K562 (cell line): Measurements from ENCODE around the gene DPF1. TPM values are rescaled to one million over a fixed set of nuclear protein-coding genes. Genes with fewer than 3 reads are reported as not detected.
A peak's percentile ranks its signal among the peaks of the same experiment; 100 is the strongest.

ENCODE experiments used
- ATAC-seq: fragments of 200-7000 bp; cut with Tn5 transposase; 3 replicates; pipeline ENCODE4 v1.9.1; 2020; ENCODE audit warnings: moderate library complexity
- BruUV-seq: library from RNA; stranded (reverse); fragments of 400-500 nt; replicated peaks from 2 replicates; lab custom pipeline; 2021; lab: Mats Ljungman, UMichigan
- CTCF ChIA-PET: fragments of 300-600 bp; formaldehyde crosslinking; extraction: SDS; loops from one replicate; lab custom pipeline; 2021; ENCODE audit warnings: low intra/inter-chr PET ratio; lab: Yijun Ruan, JAX
- POLR2A ChIA-PET: fragments of 300-600, 350-650 bp; sonication (Branson Sonifier 250); formaldehyde crosslinking; extraction: SDS; loops from one replicate; lab custom pipeline; 2021; ENCODE audit warnings: antibody characterized with exemption, inconsistent platforms; lab: Yijun Ruan, JAX
- DNase-seq, 4 experiments: peaks; one replicate each; pipeline versions ENCODE4 v3.0.0 to v3.0.0-alpha.2; 2011 to 2018; ENCODE audit warnings: low spot score in 3 of 4, mixed read lengths in 3 of 4; ENCODE audit errors: extremely low read depth in 1 of 4
- FAIRE-seq: peaks from 2 replicates; lab custom pipeline; 2011; peaks lifted over from hg19 to GRCh38; lab: Jason Lieb, UNC
- H2AFZ ChIP-seq: 2 replicates; pipeline ENCODE4 v1.6.0; 2011; ENCODE audit warnings: low read depth, low read length, control low read depth, inconsistent platforms
- H3K27ac ChIP-seq: fragments of 200-600 bp; 3 replicates; pipeline ENCODE4 v1.8.0; 2011; ENCODE audit warnings: low read depth, mild to moderate bottlenecking, control low read depth, inconsistent platforms, low read length, moderate library complexity, mixed read lengths; ENCODE audit errors: extremely low read depth
- H3K27me3 ChIP-seq, 2 experiments: fragments of 300-600 bp in 1 of 2; 2 replicates in 1 of 2; 3 replicates in 1 of 2; pipeline versions ENCODE4 v1.6.0 to v1.8.0; 2011; ENCODE audit warnings: inconsistent platforms in 2 of 2, low read length in 2 of 2, mild to moderate bottlenecking in 1 of 2, mixed read lengths in 1 of 2, moderate library complexity in 1 of 2; ENCODE audit not compliant: control insufficient read depth in 2 of 2, insufficient read depth in 2 of 2
- H3K36me3 ChIP-seq: fragments of 300-600 bp; 3 replicates; pipeline ENCODE4 v1.8.0; 2011; ENCODE audit warnings: mild to moderate bottlenecking, low read length, inconsistent platforms; ENCODE audit not compliant: control insufficient read depth, insufficient read depth
- H3K4me1 ChIP-seq, 2 experiments: fragments of 200-600 bp in 1 of 2; replicated peaks in 1 of 2; 2 replicates in 1 of 2; 3 replicates in 1 of 2; pipeline versions ENCODE4 v1.5.1 to v1.8.0; 2011; ENCODE audit warnings: inconsistent platforms in 2 of 2, low read length in 2 of 2, mild to moderate bottlenecking in 1 of 2, mixed read lengths in 1 of 2, moderate library complexity in 1 of 2; ENCODE audit not compliant: control insufficient read depth in 2 of 2, insufficient read depth in 2 of 2
- H3K4me2 ChIP-seq: 2 replicates; pipeline ENCODE4 v1.6.1; 2011; ENCODE audit warnings: low read length, control low read depth, inconsistent platforms, mixed read lengths; ENCODE audit not compliant: insufficient read depth
- H3K4me3 ChIP-seq: fragments of 200-600 bp; sonication (generic), shearing (Covaris generic); 2 replicates; pipeline ENCODE4 v1.5.1; 2016; ENCODE audit warnings: control low read depth, inconsistent platforms
- H3K79me2 ChIP-seq: fragments of 200-600 bp; 3 replicates; pipeline ENCODE4 v1.8.0; 2011; ENCODE audit warnings: low read length, inconsistent platforms; ENCODE audit not compliant: control insufficient read depth, insufficient read depth
- H3K9ac ChIP-seq, 2 experiments: 2 replicates each; pipeline versions ENCODE4 v1.6.0 to v1.6.1; 2011; ENCODE audit warnings: low read depth in 2 of 2, low read length in 2 of 2, control low read depth in 1 of 2, inconsistent platforms in 1 of 2, mild to moderate bottlenecking in 1 of 2, mixed read lengths in 1 of 2; ENCODE audit not compliant: insufficient read depth in 1 of 2
- H3K9me1 ChIP-seq: one replicate; pipeline ENCODE4 v1.6.0; 2011; ENCODE audit warnings: inconsistent platforms, mild to moderate bottlenecking, low read length, moderate library complexity; ENCODE audit not compliant: control insufficient read depth, insufficient read depth
- H3K9me3 ChIP-seq: replicated peaks from 2 replicates; pipeline ENCODE4 v1.5.1; 2011; ENCODE audit warnings: low read depth, low read length, inconsistent platforms; ENCODE audit not compliant: control insufficient read depth, insufficient read depth
- H4K20me1 ChIP-seq: replicated peaks from 2 replicates; pipeline ENCODE4 v1.6.1; 2011; ENCODE audit warnings: low read length, inconsistent platforms, mixed read lengths; ENCODE audit not compliant: control insufficient read depth, insufficient read depth
- EGR1 ChIP-seq: fragments of 450-650 bp; conservative IDR thresholded peaks from 2 replicates; pipeline ENCODE4 v1.6.1; 2017; ENCODE audit warnings: mild to moderate bottlenecking
- FOXJ2 ChIP-seq: fragments of 200-800 bp; sonication (Bioruptor generic); IDR thresholded peaks from 2 replicates; pipeline ENCODE4 v1.6.1; 2016; ENCODE audit warnings: missing genetic modification characterization, missing compliant biosample characterization
- FOXJ3 ChIP-seq: sonication (generic); formaldehyde crosslinking; IDR thresholded peaks from 2 replicates; pipeline ENCODE4 v1.4.0; 2020; ENCODE audit warnings: mild to moderate bottlenecking, missing genetic modification reagents
- MIER1 ChIP-seq: fragments of 450-650 bp; IDR thresholded peaks from 2 replicates; pipeline ENCODE4 v1.6.1; 2016; ENCODE audit warnings: antibody characterized with exemption, mild to moderate bottlenecking, low read depth
- PCBP2 ChIP-seq: fragments of 200-400 bp; formaldehyde crosslinking; IDR thresholded peaks from 2 replicates; pipeline ENCODE4 v1.6.1; 2018; ENCODE audit warnings: low read length, low read depth, mild to moderate bottlenecking, moderate library complexity; ENCODE audit not compliant: poor library complexity, severe bottlenecking
- RFX1 ChIP-seq: fragments of 450-650 bp; IDR thresholded peaks from 2 replicates; pipeline ENCODE4 v1.6.1; 2016; ENCODE audit warnings: mild to moderate bottlenecking, moderate library complexity
- TSC22D4 ChIP-seq: fragments of 450-650 bp; IDR thresholded peaks from 2 replicates; pipeline ENCODE4 v1.6.1; 2016; ENCODE audit warnings: missing genetic modification characterization, missing biosample characterization, control low read depth
- VEZF1 ChIP-seq: fragments of 200-800 bp; sonication (Bioruptor generic); IDR thresholded peaks from 2 replicates; pipeline ENCODE4 v1.6.1; 2017; ENCODE audit warnings: missing genetic modification characterization, missing compliant biosample characterization
- WGBS: fragments of 100-300 bp; shearing (Covaris generic); methylation state at CpG from one replicate; pipeline ENCODE4 v1.1.6; 2016; ENCODE audit warnings: low coverage, mixed read lengths; ENCODE audit not compliant: insufficient coverage; ENCODE audit errors: missing lambda C conversion rate; 5-methylcytosine and 5-hydroxymethylcytosine counted together
- in situ Hi-C: fragments of 300-500 bp; cut with MboI; formaldehyde crosslinking; loops from 4 replicates; pipeline ENCODE4 v1.15.0; 2018; ENCODE audit warnings: inconsistent platforms, mixed read lengths
- intact Hi-C: fragments of 100-400 bp; cut with micrococcal nuclease; formaldehyde crosslinking; loops from 2 replicates; pipeline ENCODE4 v1.14.2; 2022
- polyA plus RNA-seq, 8 experiments: library from polyadenylated mRNA; depleted of rRNA in 4 of 8; stranded (reverse) in 5 of 8; unstranded in 3 of 8; fragments of >200 nt; fragmentation: Nextera tagmentation in 2 of 8; fragmentation: Illumina TruSeq in 1 of 8; extraction: Ambion mirVana in 2 of 8; extraction: Trizol in 1 of 8; gene quantifications; 2 replicates each; pipeline versions ENCODE4 v1.2.1 to v1.2.3, GENCODE V29; 2011 to 2014; ENCODE audit warnings: inconsistent platforms in 1 of 8, missing spikeins in 1 of 8
- total RNA-seq, 7 experiments: library from RNA; depleted of rRNA in 6 of 7; stranded (reverse); fragments of >200 nt in 6 of 7; fragmentation: Illumina TruSeq in 2 of 7; extraction: Trizol in 2 of 7; gene quantifications; 2 replicates each; pipeline versions ENCODE4 v1.2.1 to v1.2.3, GENCODE V29; 2011 to 2021; ENCODE audit warnings: low replicate concordance in 1 of 7

The DPF1 gene
- total and polyA plus RNA-seq, 9 of the 15 experiments (the other 6 are each of a cell fraction or from before 2014, with no cell fraction given) = 0.10 to 5.7 (median 3.1) TPM

- FAIRE-seq (peak; percentile 35), ATAC-seq (peak; percentile 68), DNase-seq (peak; percentile 51 to 76 (median 66))
- H3K4me1 ChIP-seq = peaks cover 9 to 42% of the 10 kb centered on the region in 2 experiments; a peak in 4 of 5 replicates
- BruUV-seq = no TSS peak
- no peaks in the 10 kb centered on the region for H3K9me1 ChIP-seq
- CTCF ChIA-PET = no interaction called here
- intact Hi-C loops = no loop called here
- H4K20me1 ChIP-seq = no peaks in the 10 kb centered on the region
- no peaks in the 10 kb centered on the region for H3K9me3 ChIP-seq
- no peak overlapping the region for H2AFZ ChIP-seq
- POLR2A ChIA-PET = interaction anchor here (0.7 kb wide), 1 partner anchor 9 kb away, joined by 4 read pairs; no protein-coding TSS in a partner anchor
- in situ Hi-C loops = no loop called here
- H3K27ac ChIP-seq = no peak overlapping the region
- no peak overlapping the region for H3K4me2 ChIP-seq
- H3K27me3 ChIP-seq = peaks cover 2 to 4% of the 10 kb centered on the region in 2 experiments; a peak in 3 of 5 replicates
- no peaks in the 10 kb centered on the region for H3K36me3 ChIP-seq
- H3K9ac ChIP-seq = no peak overlapping the region
- no peak overlapping the region for H3K4me3 ChIP-seq
- no peaks in the 10 kb centered on the region for H3K79me2 ChIP-seq
- 2% methylated on average over 5 of the region's 8 CpGs for WGBS
- TF ChIP-seq MIER1 = no peak
- peak; percentile 99 for TF ChIP-seq FOXJ2 (tag)
- TF ChIP-seq PCBP2 = no peak
- peak; percentile 46 for TF ChIP-seq VEZF1
- TF ChIP-seq TSC22D4 (tag) = no peak
- peak; percentile 56 for TF ChIP-seq EGR1
- peak; percentile 62 for TF ChIP-seq RFX1
- peak; percentile 91 for TF ChIP-seq FOXJ3 (CRISPR knock-in tag)
These were observed 19.9 kb downstream of the DPF1 start for GRCh38 chr19:38204096-38204495.
